A549 (cell line): ENCODE measurements around the gene UNC79. TPM values are rescaled to one million over a fixed set of nuclear protein-coding genes. Genes with fewer than 3 reads are reported as not detected.

Experiments
- ATAC-seq, 2 experiments: fragments of 200-7000 bp in 1 of 2; fragments of >200 bp in 1 of 2; cut with Nextera tagmentation in 1 of 2; cut with Tn5 transposase in 1 of 2; 3 replicates each; pipeline versions ENCODE4 v1.8.0 to v1.9.1; 2018 to 2020; ENCODE audit warnings: mild to moderate bottlenecking in 1 of 2, moderate library complexity in 1 of 2
- CTCF ChIA-PET: fragments of 300-600 bp; sonication (Branson Sonifier 250); formaldehyde crosslinking; extraction: SDS; loops from one replicate; lab custom pipeline; 2021; ENCODE audit warnings: antibody characterized with exemption, inconsistent platforms; lab: Yijun Ruan, JAX
- POLR2A ChIA-PET: fragments of 350-600 bp; formaldehyde crosslinking; extraction: SDS; loops from one replicate; lab custom pipeline; 2021; ENCODE audit warnings: antibody characterized with exemption, inconsistent platforms; lab: Yijun Ruan, JAX
- DNase-seq, 2 experiments: peaks; one replicate each; pipeline versions ENCODE4 v3.0.0 to v3.0.0-alpha.2; 2011 to 2016; ENCODE audit warnings: low read depth in 1 of 2, low spot score in 1 of 2
- FAIRE-seq: peaks from 2 replicates; lab custom pipeline; 2011; peaks lifted over from hg19 to GRCh38; lab: Jason Lieb, UNC
- H3K27ac ChIP-seq, 2 experiments: fragments of >200 bp; sonication (Bioruptor Twin); formaldehyde crosslinking; 3 replicates each; pipeline ENCODE4 v1.5.1; 2016 to 2017
- H3K4me1 ChIP-seq: fragments of >200 bp; sonication (Bioruptor Twin); formaldehyde crosslinking; 3 replicates; pipeline ENCODE4 v1.6.1; 2016
- H3K4me2 ChIP-seq: fragments of >200 bp; sonication (Bioruptor Twin); formaldehyde crosslinking; 3 replicates; pipeline ENCODE4 v1.6.1; 2016
- H3K4me3 ChIP-seq: fragments of >200 bp; sonication (Bioruptor Twin); formaldehyde crosslinking; 3 replicates; pipeline ENCODE4 v1.5.1; 2016
- H3K9me3 ChIP-seq: fragments of >200 bp; sonication (Bioruptor Twin); formaldehyde crosslinking; 3 replicates; pipeline ENCODE4 v1.6.1; 2016
- BHLHE40 ChIP-seq: IDR thresholded peaks from 2 replicates; pipeline ENCODE4 v1.6.1; 2012; ENCODE audit warnings: low read depth, low read length, inconsistent platforms
- CBX2 ChIP-seq: fragments of 200-600 bp; sonication (generic); IDR thresholded peaks from 2 replicates; pipeline ENCODE4 v1.6.1; 2016; ENCODE audit warnings: low read depth, mild to moderate bottlenecking, borderline replicate concordance
- CHD4 ChIP-seq: fragments of 200-600 bp; sonication (generic); IDR thresholded peaks from 2 replicates; pipeline ENCODE4 v1.6.1; 2016; ENCODE audit warnings: antibody characterized with exemption, mild to moderate bottlenecking, borderline replicate concordance
- EHMT2 ChIP-seq: fragments of 200-600 bp; sonication (generic); IDR thresholded peaks from 2 replicates; pipeline ENCODE4 v1.6.1; 2016; ENCODE audit warnings: antibody characterized with exemption, low read depth, mild to moderate bottlenecking, moderate library complexity
- EP300 ChIP-seq, 2 experiments: fragments of >200 bp; sonication (Bioruptor Twin); formaldehyde crosslinking; IDR thresholded peaks; 2 replicates in 1 of 2; 3 replicates in 1 of 2; pipeline ENCODE4 v1.6.1; 2016 to 2017
- FOSB ChIP-seq: fragments of 250-450 bp; sonication (Bioruptor Pico); IDR thresholded peaks from 2 replicates; pipeline ENCODE4 v1.5.0; 2020; ENCODE audit warnings: mild to moderate bottlenecking, moderate library complexity
- FOSL2 ChIP-seq, 2 experiments: fragments of 450-650 bp in 1 of 2; fragments of >200 bp in 1 of 2; sonication (Bioruptor Twin) in 1 of 2; formaldehyde crosslinking; IDR thresholded peaks; 2 replicates each; pipeline versions ENCODE4 v1.5.0 to v1.6.1; 2016 to 2020; ENCODE audit warnings: mild to moderate bottlenecking in 1 of 2, moderate library complexity in 1 of 2
- FOXS1 ChIP-seq: fragments of 250-450 bp; sonication (Bioruptor Pico); IDR thresholded peaks from 2 replicates; pipeline ENCODE4 v1.5.0; 2020; ENCODE audit warnings: mild to moderate bottlenecking, moderate library complexity
- HEYL ChIP-seq: fragments of 250-450 bp; sonication (Bioruptor Pico); IDR thresholded peaks from 2 replicates; pipeline ENCODE4 v1.8.0; 2021; ENCODE audit warnings: mild to moderate bottlenecking, moderate library complexity
- HOXA7 ChIP-seq: fragments of 250-450 bp; sonication (Bioruptor Pico); IDR thresholded peaks from 2 replicates; pipeline ENCODE4 v1.5.0; 2020; ENCODE audit warnings: mild to moderate bottlenecking, moderate library complexity
- HOXB13 ChIP-seq: fragments of 250-450 bp; sonication (Bioruptor Pico); IDR thresholded peaks from 2 replicates; pipeline ENCODE4 v1.5.0; 2020; ENCODE audit warnings: low read depth, mild to moderate bottlenecking, moderate library complexity
- MAFK ChIP-seq: fragments of 450-650 bp; IDR thresholded peaks from 2 replicates; pipeline ENCODE4 v1.6.1; 2014; ENCODE audit not compliant: partially characterized antibody
- MAZ ChIP-seq: fragments of 150-350 bp; IDR thresholded peaks from 2 replicates; pipeline ENCODE4 v1.6.1; 2014; ENCODE audit warnings: antibody characterized with exemption, low read depth, low read length, borderline replicate concordance
- MYC ChIP-seq: IDR thresholded peaks from 2 replicates; pipeline ENCODE4 v1.6.1; 2012; ENCODE audit warnings: mild to moderate bottlenecking, inconsistent platforms, low read length, improper control_type of control experiment, borderline replicate concordance
- NFE2L2 ChIP-seq: fragments of 150-350 bp; conservative IDR thresholded peaks from 2 replicates; pipeline ENCODE4 v1.6.1; 2014; ENCODE audit warnings: low read length
- NR3C1 ChIP-seq: fragments of >200 bp; sonication (Bioruptor Twin); formaldehyde crosslinking; IDR thresholded peaks from 3 replicates; pipeline ENCODE4 v1.6.1; 2017
- PHF8 ChIP-seq: fragments of 200-600 bp; sonication (generic); IDR thresholded peaks from 2 replicates; pipeline ENCODE4 v1.6.1; 2016; ENCODE audit warnings: low read depth, mild to moderate bottlenecking, antibody characterized with exemption, moderate library complexity, borderline replicate concordance
- RAD21 ChIP-seq, 2 experiments: fragments of >200 bp in 1 of 2; sonication (Bioruptor Twin) in 1 of 2; formaldehyde crosslinking in 1 of 2; IDR thresholded peaks in 1 of 2; conservative IDR thresholded peaks in 1 of 2; 2 replicates in 1 of 2; 3 replicates in 1 of 2; pipeline ENCODE4 v1.6.1; 2012 to 2018; ENCODE audit warnings: inconsistent platforms in 1 of 2
- RARB ChIP-seq: fragments of 250-450 bp; sonication (Bioruptor Pico); IDR thresholded peaks from 2 replicates; pipeline ENCODE4 v1.8.0; 2021; ENCODE audit warnings: mild to moderate bottlenecking, moderate library complexity
- RCOR1 ChIP-seq: fragments of 150-350 bp; IDR thresholded peaks from 2 replicates; pipeline ENCODE4 v1.6.1; 2014; ENCODE audit warnings: antibody characterized with exemption, low read length, low read depth
- RFX5 ChIP-seq: fragments of 450-650 bp; IDR thresholded peaks from 2 replicates; pipeline ENCODE4 v1.7.1; 2014; ENCODE audit warnings: antibody characterized with exemption, mild to moderate bottlenecking, moderate library complexity
- SMC3 ChIP-seq: fragments of >200 bp; sonication (Bioruptor Twin); formaldehyde crosslinking; IDR thresholded peaks from 3 replicates; pipeline ENCODE4 v1.6.1; 2018; ENCODE audit warnings: inconsistent platforms
- ZNF302 ChIP-seq: fragments of 250-450 bp; sonication (Bioruptor Pico); IDR thresholded peaks from 2 replicates; pipeline ENCODE4 v1.9.0; 2021; ENCODE audit warnings: inconsistent platforms, mild to moderate bottlenecking, moderate library complexity
- WGBS: methylation state at CpG from one replicate; pipeline ENCODE4 v1.1.6; 2017; ENCODE audit errors: missing lambda C conversion rate; 5-methylcytosine and 5-hydroxymethylcytosine counted together
- polyA plus RNA-seq, 4 experiments: library from polyadenylated mRNA; depleted of rRNA in 3 of 4; stranded (reverse); fragments of >200 nt; fragmentation: RNase III in 1 of 4; extraction: RNeasy Plus Mini Kit Qiagen cat#74134 plus additional on column Dnase treatment in 1 of 4; gene quantifications; 2 replicates in 3 of 4; 3 replicates in 1 of 4; pipeline ENCODE4 v1.2.3, GENCODE V29; 2011 to 2017
- TF ChIP-seq, protein P1 (sequence below): IDR thresholded peaks from 2 replicates; pipeline ENCODE4 v1.6.1; 2012; ENCODE audit warnings: low read depth, borderline replicate concordance
- TF ChIP-seq, protein P2 (sequence below): fragments of 250-450 bp; sonication (Bioruptor Pico); IDR thresholded peaks from 2 replicates; pipeline ENCODE4 v1.5.0; 2020; ENCODE audit warnings: low read depth, mild to moderate bottlenecking, moderate library complexity
- TF ChIP-seq, protein P3 (sequence below): fragments of 150-350 bp; IDR thresholded peaks from 2 replicates; pipeline ENCODE4 v1.6.1; 2014; ENCODE audit warnings: low read depth, mild to moderate bottlenecking, low read length

The UNC79 gene
- polyA plus RNA-seq, 2 of the 4 experiments (the other 2 are of a cell fraction): 0.01 TPM

DNA sequence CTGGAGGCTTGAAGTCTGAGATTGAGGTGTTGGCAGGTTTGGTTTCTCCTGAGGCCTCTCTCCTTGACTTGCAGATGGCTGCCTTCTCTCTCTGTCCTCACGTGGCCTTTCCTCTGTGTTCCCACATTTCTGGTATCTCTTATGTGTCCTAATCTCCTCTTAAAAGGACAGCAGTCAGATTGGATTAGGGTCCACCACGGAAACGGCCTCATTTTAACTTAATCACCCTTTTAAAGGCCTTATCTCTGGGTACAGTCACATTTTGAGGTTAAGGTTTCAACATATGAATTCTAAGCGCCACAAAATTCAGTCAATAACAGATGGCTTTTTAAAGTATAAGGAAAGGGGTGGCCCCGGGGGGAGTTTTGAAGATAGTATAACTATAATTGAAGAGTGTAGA lies 33.5 kb downstream of the UNC79 start:
- ChIA-PET CTCF (interaction anchor here (0.6 kb wide), 1 partner anchor 245 kb away, joined by 4 read pairs; no protein-coding TSS in a partner anchor), POLR2A (no interaction called here)
- Histone ChIP-seq H3K9me3 (no peaks in the 10 kb centered on the region), H3K4me1 (no peaks in the 10 kb centered on the region), H3K27ac (no peak overlapping the region), H3K4me3 (no peak overlapping the region), H3K4me2 (no peak overlapping the region)
- WGBS: 11% methylated on average over 5 of the region's 5 CpGs
- no peak for DNase-seq
- no peak for ATAC-seq
- TF ChIP-seq EP300 (IDR thresholded peaks at IDR 0.05) (no peak), EHMT2 (no peak), ZNF302 (CRISPR knock-in tag) (no peak), FOSL2 (IDR thresholded peaks at IDR 0.05) (no peak), FOSL2 (CRISPR knock-in tag; IDR thresholded peaks at IDR 0.05) (no peak), PHF8 (no peak), CBX2 (no peak), MAZ (no peak), SMC3 (no peak), HEYL (CRISPR knock-in tag) (no peak), HOXB13 (CRISPR knock-in tag) (no peak), RCOR1 (no peak), MYC (no peak)
- TF ChIP-seq, protein P1, sequence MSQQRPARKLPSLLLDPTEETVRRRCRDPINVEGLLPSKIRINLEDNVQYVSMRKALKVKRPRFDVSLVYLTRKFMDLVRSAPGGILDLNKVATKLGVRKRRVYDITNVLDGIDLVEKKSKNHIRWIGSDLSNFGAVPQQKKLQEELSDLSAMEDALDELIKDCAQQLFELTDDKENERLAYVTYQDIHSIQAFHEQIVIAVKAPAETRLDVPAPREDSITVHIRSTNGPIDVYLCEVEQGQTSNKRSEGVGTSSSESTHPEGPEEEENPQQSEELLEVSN: no peak
- TF ChIP-seq, protein P2, sequence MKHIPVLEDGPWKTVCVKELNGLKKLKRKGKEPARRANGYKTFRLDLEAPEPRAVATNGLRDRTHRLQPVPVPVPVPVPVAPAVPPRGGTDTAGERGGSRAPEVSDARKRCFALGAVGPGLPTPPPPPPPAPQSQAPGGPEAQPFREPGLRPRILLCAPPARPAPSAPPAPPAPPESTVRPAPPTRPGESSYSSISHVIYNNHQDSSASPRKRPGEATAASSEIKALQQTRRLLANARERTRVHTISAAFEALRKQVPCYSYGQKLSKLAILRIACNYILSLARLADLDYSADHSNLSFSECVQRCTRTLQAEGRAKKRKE (CRISPR knock-in tag): no peak
- TF ChIP-seq, protein P3, sequence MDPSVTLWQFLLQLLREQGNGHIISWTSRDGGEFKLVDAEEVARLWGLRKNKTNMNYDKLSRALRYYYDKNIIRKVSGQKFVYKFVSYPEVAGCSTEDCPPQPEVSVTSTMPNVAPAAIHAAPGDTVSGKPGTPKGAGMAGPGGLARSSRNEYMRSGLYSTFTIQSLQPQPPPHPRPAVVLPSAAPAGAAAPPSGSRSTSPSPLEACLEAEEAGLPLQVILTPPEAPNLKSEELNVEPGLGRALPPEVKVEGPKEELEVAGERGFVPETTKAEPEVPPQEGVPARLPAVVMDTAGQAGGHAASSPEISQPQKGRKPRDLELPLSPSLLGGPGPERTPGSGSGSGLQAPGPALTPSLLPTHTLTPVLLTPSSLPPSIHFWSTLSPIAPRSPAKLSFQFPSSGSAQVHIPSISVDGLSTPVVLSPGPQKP: no peak
- FAIRE-seq: no peak

DNA sequence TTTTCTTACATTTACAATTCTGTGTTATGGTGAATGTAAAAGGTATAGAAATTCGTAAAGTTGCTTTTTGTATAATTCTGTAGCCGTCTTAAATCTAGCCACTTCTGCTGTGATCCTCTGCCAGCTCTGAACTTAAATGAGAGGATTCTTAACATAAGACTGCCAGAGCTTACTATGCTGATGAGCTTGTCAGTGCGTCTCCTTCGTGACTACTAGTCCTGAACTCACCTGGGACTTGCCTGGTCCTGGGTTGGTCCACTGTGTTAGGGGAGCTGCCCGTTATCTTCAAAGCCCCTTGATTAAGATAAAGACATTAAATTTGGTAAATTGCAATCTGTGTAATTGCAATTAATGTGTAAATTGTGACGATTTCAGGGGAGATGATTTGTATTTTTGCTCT lies 44.7 kb downstream of the UNC79 start:
- POLR2A ChIA-PET: no interaction called here
- no peak overlapping the region for H3K4me2 ChIP-seq
- no peak overlapping the region for H3K4me3 ChIP-seq
- H3K27ac ChIP-seq: no peak overlapping the region
- DNase-seq: no peak
- TF ChIP-seq MYC (no peak), RARB (CRISPR knock-in tag) (no peak), CHD4 (no peak), FOSB (CRISPR knock-in tag) (no peak), FOXS1 (CRISPR knock-in tag) (no peak), MAFK (no peak), NR3C1 (no peak), NFE2L2 (no peak), RAD21 (conservative IDR thresholded peaks at IDR 0.05 in 1 of 2, IDR thresholded peaks at IDR 0.05 in 1 of 2) (no peak), RFX5 (no peak), BHLHE40 (no peak), FOSL2 (IDR thresholded peaks at IDR 0.05) (no peak), FOSL2 (CRISPR knock-in tag; IDR thresholded peaks at IDR 0.05) (no peak), EP300 (IDR thresholded peaks at IDR 0.05) (no peak), PHF8 (no peak), HOXA7 (CRISPR knock-in tag) (no peak), RCOR1 (no peak), CBX2 (no peak)
- TF ChIP-seq, protein P2 (CRISPR knock-in tag): no peak
- TF ChIP-seq, protein P3: no peak
- 40% methylated on average over 6 of the region's 6 CpGs for WGBS
- no peak for FAIRE-seq
- no peaks in the 10 kb centered on the region for H3K9me3 ChIP-seq
- CTCF ChIA-PET: no interaction called here
- H3K4me1 ChIP-seq: no peaks in the 10 kb centered on the region
- no peak for ATAC-seq
